K562 (cell line): ENCODE measurements around the gene CENPB. TPM values are rescaled to one million over a fixed set of nuclear protein-coding genes. Genes with fewer than 3 reads are reported as not detected.

ENCODE experiments used
- ATAC-seq: fragments of 200-7000 bp; cut with Tn5 transposase; 3 replicates; pipeline ENCODE4 v1.9.1; 2020; ENCODE audit warnings: moderate library complexity
- BruUV-seq: library from RNA; stranded (reverse); fragments of 400-500 nt; replicated peaks from 2 replicates; lab custom pipeline; 2021; lab: Mats Ljungman, UMichigan
- CTCF ChIA-PET: fragments of 300-600 bp; formaldehyde crosslinking; extraction: SDS; loops from one replicate; lab custom pipeline; 2021; ENCODE audit warnings: low intra/inter-chr PET ratio; lab: Yijun Ruan, JAX
- POLR2A ChIA-PET: fragments of 300-600, 350-650 bp; sonication (Branson Sonifier 250); formaldehyde crosslinking; extraction: SDS; loops from one replicate; lab custom pipeline; 2021; ENCODE audit warnings: antibody characterized with exemption, inconsistent platforms; lab: Yijun Ruan, JAX
- DNase-seq, 4 experiments: peaks; one replicate each; pipeline versions ENCODE4 v3.0.0 to v3.0.0-alpha.2; 2011 to 2018; ENCODE audit warnings: low spot score in 3 of 4, mixed read lengths in 3 of 4; ENCODE audit errors: extremely low read depth in 1 of 4
- FAIRE-seq: peaks from 2 replicates; lab custom pipeline; 2011; peaks lifted over from hg19 to GRCh38; lab: Jason Lieb, UNC
- H2AFZ ChIP-seq: 2 replicates; pipeline ENCODE4 v1.6.0; 2011; ENCODE audit warnings: low read depth, low read length, control low read depth, inconsistent platforms
- H3K27ac ChIP-seq: fragments of 200-600 bp; 3 replicates; pipeline ENCODE4 v1.8.0; 2011; ENCODE audit warnings: low read depth, mild to moderate bottlenecking, control low read depth, inconsistent platforms, low read length, moderate library complexity, mixed read lengths; ENCODE audit errors: extremely low read depth
- H3K27me3 ChIP-seq, 2 experiments: fragments of 300-600 bp in 1 of 2; 2 replicates in 1 of 2; 3 replicates in 1 of 2; pipeline versions ENCODE4 v1.6.0 to v1.8.0; 2011; ENCODE audit warnings: inconsistent platforms in 2 of 2, low read length in 2 of 2, mild to moderate bottlenecking in 1 of 2, mixed read lengths in 1 of 2, moderate library complexity in 1 of 2; ENCODE audit not compliant: control insufficient read depth in 2 of 2, insufficient read depth in 2 of 2
- H3K36me3 ChIP-seq: fragments of 300-600 bp; 3 replicates; pipeline ENCODE4 v1.8.0; 2011; ENCODE audit warnings: mild to moderate bottlenecking, low read length, inconsistent platforms; ENCODE audit not compliant: control insufficient read depth, insufficient read depth
- H3K4me1 ChIP-seq, 2 experiments: fragments of 200-600 bp in 1 of 2; replicated peaks in 1 of 2; 2 replicates in 1 of 2; 3 replicates in 1 of 2; pipeline versions ENCODE4 v1.5.1 to v1.8.0; 2011; ENCODE audit warnings: inconsistent platforms in 2 of 2, low read length in 2 of 2, mild to moderate bottlenecking in 1 of 2, mixed read lengths in 1 of 2, moderate library complexity in 1 of 2; ENCODE audit not compliant: control insufficient read depth in 2 of 2, insufficient read depth in 2 of 2
- H3K4me2 ChIP-seq: 2 replicates; pipeline ENCODE4 v1.6.1; 2011; ENCODE audit warnings: low read length, control low read depth, inconsistent platforms, mixed read lengths; ENCODE audit not compliant: insufficient read depth
- H3K4me3 ChIP-seq: fragments of 200-600 bp; sonication (generic), shearing (Covaris generic); 2 replicates; pipeline ENCODE4 v1.5.1; 2016; ENCODE audit warnings: control low read depth, inconsistent platforms
- H3K79me2 ChIP-seq: fragments of 200-600 bp; 3 replicates; pipeline ENCODE4 v1.8.0; 2011; ENCODE audit warnings: low read length, inconsistent platforms; ENCODE audit not compliant: control insufficient read depth, insufficient read depth
- H3K9ac ChIP-seq, 2 experiments: 2 replicates each; pipeline versions ENCODE4 v1.6.0 to v1.6.1; 2011; ENCODE audit warnings: low read depth in 2 of 2, low read length in 2 of 2, control low read depth in 1 of 2, inconsistent platforms in 1 of 2, mild to moderate bottlenecking in 1 of 2, mixed read lengths in 1 of 2; ENCODE audit not compliant: insufficient read depth in 1 of 2
- H3K9me1 ChIP-seq: one replicate; pipeline ENCODE4 v1.6.0; 2011; ENCODE audit warnings: inconsistent platforms, mild to moderate bottlenecking, low read length, moderate library complexity; ENCODE audit not compliant: control insufficient read depth, insufficient read depth
- H3K9me3 ChIP-seq: replicated peaks from 2 replicates; pipeline ENCODE4 v1.5.1; 2011; ENCODE audit warnings: low read depth, low read length, inconsistent platforms; ENCODE audit not compliant: control insufficient read depth, insufficient read depth
- H4K20me1 ChIP-seq: replicated peaks from 2 replicates; pipeline ENCODE4 v1.6.1; 2011; ENCODE audit warnings: low read length, inconsistent platforms, mixed read lengths; ENCODE audit not compliant: control insufficient read depth, insufficient read depth
- CLOCK ChIP-seq: fragments of 250-450 bp; sonication (Bioruptor Pico); IDR thresholded peaks from 2 replicates; pipeline ENCODE4 v1.4.0; 2020; ENCODE audit warnings: mild to moderate bottlenecking, moderate library complexity, borderline replicate concordance
- JUNB ChIP-seq: fragments of 450-650 bp; formaldehyde crosslinking; conservative IDR thresholded peaks from 2 replicates; pipeline ENCODE4 v1.4.0; 2020; ENCODE audit warnings: mild to moderate bottlenecking
- KDM2B ChIP-seq: fragments of 250-450 bp; sonication (Bioruptor Pico); IDR thresholded peaks from 2 replicates; pipeline ENCODE4 v1.8.0; 2021; ENCODE audit warnings: mild to moderate bottlenecking, moderate library complexity
- RAD21 ChIP-seq, 2 experiments: fragments of 250-450 bp in 1 of 2; fragments of 450-650 bp in 1 of 2; sonication (Bioruptor Pico) in 1 of 2; formaldehyde crosslinking in 1 of 2; IDR thresholded peaks in 1 of 2; conservative IDR thresholded peaks in 1 of 2; 2 replicates each; pipeline versions ENCODE4 v1.4.0 to v1.8.0; 2020 to 2022; ENCODE audit warnings: mild to moderate bottlenecking in 2 of 2, moderate library complexity in 1 of 2
- SMARCA5 ChIP-seq: fragments of 450-650 bp; IDR thresholded peaks from 2 replicates; pipeline ENCODE4 v1.6.1; 2016
- SPI1 ChIP-seq: IDR thresholded peaks from 2 replicates; pipeline ENCODE4 v1.6.1; 2011; ENCODE audit warnings: low read depth, low read length, control low read depth, borderline replicate concordance
- ZNF778 ChIP-seq: fragments of 450-650 bp; formaldehyde crosslinking; IDR thresholded peaks from 2 replicates; pipeline ENCODE4 v1.4.0; 2020; ENCODE audit warnings: mild to moderate bottlenecking, moderate library complexity
- WGBS: fragments of 100-300 bp; shearing (Covaris generic); methylation state at CpG from one replicate; pipeline ENCODE4 v1.1.6; 2016; ENCODE audit warnings: low coverage, mixed read lengths; ENCODE audit not compliant: insufficient coverage; ENCODE audit errors: missing lambda C conversion rate; 5-methylcytosine and 5-hydroxymethylcytosine counted together
- in situ Hi-C: fragments of 300-500 bp; cut with MboI; formaldehyde crosslinking; loops from 4 replicates; pipeline ENCODE4 v1.15.0; 2018; ENCODE audit warnings: inconsistent platforms, mixed read lengths
- intact Hi-C: fragments of 100-400 bp; cut with micrococcal nuclease; formaldehyde crosslinking; loops from 2 replicates; pipeline ENCODE4 v1.14.2; 2022
- polyA plus RNA-seq, 8 experiments: library from polyadenylated mRNA; depleted of rRNA in 4 of 8; stranded (reverse) in 5 of 8; unstranded in 3 of 8; fragments of >200 nt; fragmentation: Nextera tagmentation in 2 of 8; fragmentation: Illumina TruSeq in 1 of 8; extraction: Ambion mirVana in 2 of 8; extraction: Trizol in 1 of 8; gene quantifications; 2 replicates each; pipeline versions ENCODE4 v1.2.1 to v1.2.3, GENCODE V29; 2011 to 2014; ENCODE audit warnings: inconsistent platforms in 1 of 8, missing spikeins in 1 of 8
- total RNA-seq, 7 experiments: library from RNA; depleted of rRNA in 6 of 7; stranded (reverse); fragments of >200 nt in 6 of 7; fragmentation: Illumina TruSeq in 2 of 7; extraction: Trizol in 2 of 7; gene quantifications; 2 replicates each; pipeline versions ENCODE4 v1.2.1 to v1.2.3, GENCODE V29; 2011 to 2021; ENCODE audit warnings: low replicate concordance in 1 of 7
- TF ChIP-seq, protein P1 (sequence below), 2 experiments: fragments of 250-450 bp in 1 of 2; fragments of 450-650 bp in 1 of 2; sonication (Bioruptor Pico) in 1 of 2; IDR thresholded peaks; 2 replicates each; pipeline versions ENCODE4 v1.6.1 to v1.8.0; 2016 to 2021; ENCODE audit warnings: mild to moderate bottlenecking in 2 of 2, moderate library complexity in 2 of 2, missing compliant biosample characterization in 1 of 2, missing genetic modification characterization in 1 of 2
- TF ChIP-seq, protein P2 (sequence below): fragments of 250-450 bp; sonication (Bioruptor Pico); IDR thresholded peaks from 2 replicates; pipeline ENCODE4 v1.8.0; 2021; ENCODE audit warnings: borderline replicate concordance, mild to moderate bottlenecking, moderate library complexity; ENCODE audit not compliant: poor library complexity, severe bottlenecking
- TF ChIP-seq, protein P3 (sequence below): fragments of 250-450 bp; sonication (Bioruptor Pico); IDR thresholded peaks from 2 replicates; pipeline ENCODE4 v1.5.0; 2021; ENCODE audit warnings: mild to moderate bottlenecking, moderate library complexity

CENPB gene
- total and polyA plus RNA-seq, 9 of the 15 experiments (the other 6 are each of a cell fraction or from before 2014, with no cell fraction given), result 0.17 to 70.8 (median 24.9) TPM

- H3K4me2 ChIP-seq, result no peak overlapping the region
- TF ChIP-seq ZNF778 (no peak), JUNB (no peak), CLOCK (CRISPR knock-in tag) (no peak), RAD21 (CRISPR knock-in tag; conservative IDR thresholded peaks at IDR 0.05 in 1 of 2, IDR thresholded peaks at IDR 0.05 in 1 of 2) (no peak), KDM2B (CRISPR knock-in tag) (no peak), SMARCA5 (no peak), SPI1 (no peak)
- TF ChIP-seq, protein P1, sequence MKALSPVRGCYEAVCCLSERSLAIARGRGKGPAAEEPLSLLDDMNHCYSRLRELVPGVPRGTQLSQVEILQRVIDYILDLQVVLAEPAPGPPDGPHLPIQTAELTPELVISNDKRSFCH (CRISPR knock-in tag; IDR thresholded peaks at IDR 0.05), result no peak
- TF ChIP-seq, protein P1 (tag; IDR thresholded peaks at IDR 0.05), result no peak
- TF ChIP-seq, protein P2, sequence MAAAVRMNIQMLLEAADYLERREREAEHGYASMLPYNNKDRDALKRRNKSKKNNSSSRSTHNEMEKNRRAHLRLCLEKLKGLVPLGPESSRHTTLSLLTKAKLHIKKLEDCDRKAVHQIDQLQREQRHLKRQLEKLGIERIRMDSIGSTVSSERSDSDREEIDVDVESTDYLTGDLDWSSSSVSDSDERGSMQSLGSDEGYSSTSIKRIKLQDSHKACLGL (CRISPR knock-in tag), result no peak
- TF ChIP-seq, protein P3, sequence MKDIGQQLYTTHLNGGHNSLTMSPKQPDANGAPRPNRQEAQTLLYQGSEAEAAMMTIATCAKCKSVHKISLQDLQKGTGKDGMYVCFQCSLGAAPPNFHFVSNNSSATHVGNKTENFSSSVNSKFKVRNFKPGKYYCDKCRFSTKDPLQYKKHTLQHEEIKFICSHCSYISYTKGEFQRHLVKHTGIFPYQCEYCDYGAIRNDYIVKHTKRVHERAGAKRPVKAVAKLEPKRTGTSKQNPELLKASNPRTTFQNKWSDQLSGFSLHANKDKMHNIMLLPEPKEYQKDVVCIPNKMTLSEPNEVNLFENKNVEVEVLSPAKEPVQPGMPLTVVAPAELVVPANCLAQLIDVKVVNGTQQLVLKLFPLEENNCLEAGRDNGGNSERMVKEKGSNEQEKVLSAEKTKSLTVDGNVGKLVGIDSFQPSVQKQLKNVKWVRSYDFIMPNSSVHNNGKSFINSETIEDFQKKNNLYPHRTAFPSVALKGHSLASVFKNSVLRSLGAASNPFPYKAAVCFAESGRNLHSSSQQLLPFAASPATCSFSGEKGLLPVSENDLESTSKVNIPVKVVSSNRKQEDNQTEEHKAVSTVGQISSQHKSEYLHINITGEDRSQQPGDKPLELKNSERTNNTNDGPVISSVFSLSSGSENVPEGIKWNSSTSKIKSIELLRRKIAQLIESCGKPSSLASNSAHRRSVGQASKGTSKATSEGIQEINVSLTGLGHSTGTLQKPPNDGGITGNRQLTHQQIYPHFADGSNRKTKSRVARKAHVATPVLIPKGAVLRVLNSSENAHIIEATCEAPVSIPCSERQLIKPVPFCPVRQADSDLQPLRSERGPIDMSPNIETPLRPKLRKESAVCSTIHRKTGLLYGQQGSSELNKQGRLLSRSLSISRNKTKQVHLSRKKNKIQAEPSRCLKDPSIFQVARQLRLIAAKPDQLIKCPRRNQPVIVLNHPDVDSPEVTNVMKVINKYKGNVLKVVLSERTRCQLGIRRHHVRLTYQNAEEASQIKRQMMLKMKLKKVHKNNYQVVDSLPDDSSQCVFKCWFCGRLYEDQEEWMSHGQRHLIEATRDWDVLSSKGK (CRISPR knock-in tag), result no peak
- TF ChIP-seq, all 486 proteins: peak for 0
- BruUV-seq, result no TSS peak
- Histone ChIP-seq H3K9me1 (no peaks in the 10 kb centered on the region), H3K79me2 (no peaks in the 10 kb centered on the region), H3K27ac (no peak overlapping the region), H4K20me1 (no peaks in the 10 kb centered on the region), H3K9ac (no peak overlapping the region), H3K36me3 (peaks cover 8% of the 10 kb centered on the region; the same call in 1 of the 3 replicates), H3K4me1 (peaks cover 0 to 3% of the 10 kb centered on the region in 2 experiments; a peak in 2 of 5 replicates), H2AFZ (no peak overlapping the region), H3K27me3 (no peaks in the 10 kb centered on the region), H3K9me3 (no peaks in the 10 kb centered on the region), H3K4me3 (no peak overlapping the region)
- ATAC-seq, result no peak
- WGBS, result 50% methylated on average over 2 of the region's 3 CpGs
- intact Hi-C loops, result no loop called here
- in situ Hi-C loops, result no loop called here
- DNase-seq, result no peak
- ChIA-PET CTCF (no interaction called here), POLR2A (no interaction called here)
- no peak for FAIRE-seq
Observed at GRCh38 chr20:3828798-3829197, 42.3 kb upstream of the CENPB start.
